Activated naive CD8-positive, alpha-beta T cell (primary cell): ENCODE data around the gene FOXF1.

Experiments
- H3K27ac Mint-ChIP-seq: one replicate; pipeline ENCODE4 v1.8.0; 2021; ENCODE audit warnings: mixed read lengths
- H3K27me3 Mint-ChIP-seq: one replicate; pipeline ENCODE4 v1.8.0; 2021; ENCODE audit warnings: mixed read lengths
- H3K36me3 Mint-ChIP-seq: one replicate; pipeline ENCODE4 v1.8.0; 2021; ENCODE audit warnings: mixed read lengths
- H3K4me1 Mint-ChIP-seq: one replicate; pipeline ENCODE4 v1.8.0; 2021; ENCODE audit warnings: low read depth, mixed read lengths
- H3K4me3 Mint-ChIP-seq: one replicate; pipeline ENCODE4 v1.8.0; 2021; ENCODE audit warnings: mild to moderate bottlenecking, mixed read lengths
- H3K9me3 Mint-ChIP-seq: one replicate; pipeline ENCODE4 v1.8.0; 2021; ENCODE audit warnings: low read depth, mixed read lengths

FOXF1 gene

DNA sequence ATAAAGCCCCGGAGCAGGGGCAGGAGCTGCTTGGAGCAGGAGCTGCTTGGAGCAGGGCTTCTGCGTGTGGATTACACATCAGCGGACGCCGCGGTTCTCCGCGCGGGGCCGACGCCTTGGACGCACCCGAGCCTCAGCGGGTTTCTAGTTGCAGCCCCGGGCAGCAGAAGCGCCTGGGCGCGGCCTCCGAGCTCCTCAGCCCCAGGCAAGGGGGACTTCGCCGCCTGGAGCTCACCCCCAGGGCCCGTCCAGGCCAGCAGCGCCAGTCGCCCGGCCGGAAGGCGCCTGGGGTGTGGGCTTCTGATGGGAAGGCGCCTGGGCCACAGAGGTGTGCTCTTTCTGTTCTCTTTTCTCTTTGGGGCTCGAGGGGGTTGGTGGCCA is 6.3 kb downstream of the FOXF1 start:
- no peak overlapping the region for H3K4me3 Mint-ChIP-seq
- H3K27ac Mint-ChIP-seq = no peak overlapping the region
- H3K27me3 Mint-ChIP-seq = peaks cover 40% of the 10 kb centered on the region
- no peaks in the 10 kb centered on the region for H3K9me3 Mint-ChIP-seq
- no peaks in the 10 kb centered on the region for H3K36me3 Mint-ChIP-seq
- peaks cover 11% of the 10 kb centered on the region for H3K4me1 Mint-ChIP-seq

DNA sequence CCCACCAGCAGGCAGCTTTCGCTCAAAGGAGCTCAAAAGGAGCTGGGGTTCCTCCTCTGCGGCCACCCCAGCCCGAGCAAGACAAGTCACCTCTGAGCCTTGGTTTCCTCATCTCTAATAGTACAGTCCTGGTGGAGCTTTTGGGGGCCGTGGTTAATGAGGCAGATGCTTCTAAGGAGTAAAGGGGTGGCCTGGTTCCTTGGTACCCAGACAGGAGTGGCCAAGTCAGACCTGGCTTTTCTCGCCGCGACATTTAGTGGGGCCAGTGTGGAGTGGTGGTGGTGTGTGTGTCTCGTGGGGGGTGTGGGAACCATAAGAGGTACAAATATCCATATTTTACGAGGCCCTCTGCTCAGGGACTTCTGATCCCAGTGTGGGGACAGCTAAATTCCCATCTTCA is 6.7 kb downstream of the FOXF1 start:
- Mint-ChIP-seq H3K4me1 (peaks cover 11% of the 10 kb centered on the region), H3K9me3 (no peaks in the 10 kb centered on the region), H3K36me3 (no peaks in the 10 kb centered on the region), H3K4me3 (no peak overlapping the region), H3K27ac (no peak overlapping the region), H3K27me3 (peaks cover 39% of the 10 kb centered on the region)

- Mint-ChIP-seq H3K27me3 (peaks cover 39% of the 10 kb centered on the region), H3K4me1 (peaks cover 11% of the 10 kb centered on the region), H3K4me3 (no peak overlapping the region), H3K9me3 (no peaks in the 10 kb centered on the region), H3K27ac (no peak overlapping the region), H3K36me3 (no peaks in the 10 kb centered on the region)
Observed at GRCh38 chr16:86517652-86518258, 7.4 kb downstream of the FOXF1 start.

GRCh38 chr16:86519007-86519648 is 8.8 kb downstream of the FOXF1 start:
- no peak overlapping the region for H3K4me3 Mint-ChIP-seq
- H3K36me3 Mint-ChIP-seq = no peaks in the 10 kb centered on the region
- H3K4me1 Mint-ChIP-seq = peaks cover 5% of the 10 kb centered on the region
- H3K27ac Mint-ChIP-seq = no peak overlapping the region
- H3K27me3 Mint-ChIP-seq = peaks cover 30% of the 10 kb centered on the region
- no peaks in the 10 kb centered on the region for H3K9me3 Mint-ChIP-seq

DNA sequence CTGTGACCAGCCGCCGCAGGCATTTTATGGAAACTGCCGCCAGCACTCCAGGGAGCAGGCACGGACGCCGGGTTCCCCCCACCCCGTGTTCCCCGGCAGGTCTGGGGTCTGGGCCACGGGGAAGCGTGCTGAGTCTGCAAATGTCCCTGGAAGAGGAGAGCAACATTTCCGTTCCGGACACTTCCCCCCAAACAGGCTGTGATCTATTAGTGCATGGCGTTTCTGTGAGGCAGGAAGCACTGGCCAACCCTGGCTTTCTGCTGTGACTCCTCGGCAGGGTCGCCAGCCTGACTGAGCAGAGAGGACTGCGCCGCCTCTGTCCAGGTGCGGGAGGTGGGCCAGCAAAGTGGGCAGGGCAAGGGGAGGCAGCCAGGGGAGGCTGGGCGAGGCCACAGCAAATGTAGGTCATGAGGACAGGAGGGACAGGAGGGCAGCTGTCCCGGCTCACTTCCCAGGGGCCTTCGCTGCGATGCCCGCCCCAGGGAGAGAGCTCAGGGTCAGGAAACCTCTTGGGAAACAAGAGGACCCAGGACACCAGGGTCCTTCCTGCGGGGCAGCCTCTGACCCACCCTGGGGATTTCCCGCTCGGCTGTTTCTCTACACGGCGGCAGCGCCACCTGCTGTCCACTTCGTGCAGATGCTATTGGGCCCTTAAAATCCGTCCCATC is 9.5 kb downstream of the FOXF1 start:
- Mint-ChIP-seq H3K9me3 (no peaks in the 10 kb centered on the region), H3K27me3 (peaks cover 26% of the 10 kb centered on the region), H3K4me1 (peaks cover 5% of the 10 kb centered on the region), H3K36me3 (no peaks in the 10 kb centered on the region), H3K4me3 (no peak overlapping the region), H3K27ac (no peak overlapping the region)

- peaks cover 23% of the 10 kb centered on the region for H3K27me3 Mint-ChIP-seq
- H3K4me3 Mint-ChIP-seq = no peak overlapping the region
- peaks cover 5% of the 10 kb centered on the region for H3K4me1 Mint-ChIP-seq
Observed at GRCh38 chr16:86520317-86521210, 10.2 kb downstream of the FOXF1 start.

GRCh38 chr16:86521236-86522197 is 11.2 kb downstream of the FOXF1 start:
- H3K27ac Mint-ChIP-seq = no peak overlapping the region
- H3K36me3 Mint-ChIP-seq = no peaks in the 10 kb centered on the region
- H3K9me3 Mint-ChIP-seq = no peaks in the 10 kb centered on the region
- H3K27me3 Mint-ChIP-seq = peaks cover 21% of the 10 kb centered on the region
- no peak overlapping the region for H3K4me3 Mint-ChIP-seq
- peaks cover 5% of the 10 kb centered on the region for H3K4me1 Mint-ChIP-seq

More at GRCh38 chr16:86520317-86521210, 10.2 kb downstream of the FOXF1 start:
- Mint-ChIP-seq H3K27ac (no peak overlapping the region), H3K36me3 (no peaks in the 10 kb centered on the region), H3K9me3 (no peaks in the 10 kb centered on the region)

GRCh38 chr16:86522634-86523033 is 12.3 kb downstream of the FOXF1 start:
- Mint-ChIP-seq H3K4me1 (peaks cover 5% of the 10 kb centered on the region), H3K9me3 (no peaks in the 10 kb centered on the region), H3K27me3 (peaks cover 16% of the 10 kb centered on the region), H3K27ac (no peak overlapping the region), H3K36me3 (no peaks in the 10 kb centered on the region), H3K4me3 (no peak overlapping the region)

- Mint-ChIP-seq H3K27me3 (peaks cover 13% of the 10 kb centered on the region), H3K4me3 (no peak overlapping the region), H3K9me3 (no peaks in the 10 kb centered on the region), H3K36me3 (no peaks in the 10 kb centered on the region), H3K4me1 (peaks cover 5% of the 10 kb centered on the region), H3K27ac (no peak overlapping the region)
Observed at GRCh38 chr16:86523166-86523740, 12.9 kb downstream of the FOXF1 start.

GRCh38 chr16:86524029-86524428 is 13.7 kb downstream of the FOXF1 start:
- H3K36me3 Mint-ChIP-seq = no peaks in the 10 kb centered on the region
- H3K4me3 Mint-ChIP-seq = no peak overlapping the region
- H3K9me3 Mint-ChIP-seq = no peaks in the 10 kb centered on the region
- peaks cover 9% of the 10 kb centered on the region for H3K27me3 Mint-ChIP-seq
- H3K27ac Mint-ChIP-seq = no peak overlapping the region
- peaks cover 4% of the 10 kb centered on the region for H3K4me1 Mint-ChIP-seq

- Mint-ChIP-seq H3K36me3 (peaks cover 2% of the 10 kb centered on the region), H3K9me3 (no peaks in the 10 kb centered on the region), H3K4me3 (no peak overlapping the region), H3K27ac (no peak overlapping the region), H3K4me1 (no peaks in the 10 kb centered on the region), H3K27me3 (peaks cover 4% of the 10 kb centered on the region)
Observed at GRCh38 chr16:86525696-86526095, 15.4 kb downstream of the FOXF1 start.

GRCh38 chr16:86527366-86527765 is 17.0 kb downstream of the FOXF1 start:
- Mint-ChIP-seq H3K27me3 (no peaks in the 10 kb centered on the region), H3K9me3 (no peaks in the 10 kb centered on the region), H3K4me1 (no peaks in the 10 kb centered on the region), H3K27ac (no peak overlapping the region), H3K4me3 (no peak overlapping the region), H3K36me3 (peaks cover 2% of the 10 kb centered on the region)

GRCh38 chr16:86528061-86528929 is 18.0 kb downstream of the FOXF1 start:
- no peaks in the 10 kb centered on the region for H3K9me3 Mint-ChIP-seq
- no peak overlapping the region for H3K4me3 Mint-ChIP-seq
- no peak overlapping the region for H3K27ac Mint-ChIP-seq
- peaks cover 2% of the 10 kb centered on the region for H3K36me3 Mint-ChIP-seq
- H3K4me1 Mint-ChIP-seq = no peaks in the 10 kb centered on the region
- H3K27me3 Mint-ChIP-seq = no peaks in the 10 kb centered on the region
